ENCODE results near the gene LUZP4.
"Not testable (repeated sequence)": the region's sequence is repeated elsewhere in the genome, so short reads cannot be mapped to it uniquely, and the experiment has no call there.

LUZP4 gene, protein sequence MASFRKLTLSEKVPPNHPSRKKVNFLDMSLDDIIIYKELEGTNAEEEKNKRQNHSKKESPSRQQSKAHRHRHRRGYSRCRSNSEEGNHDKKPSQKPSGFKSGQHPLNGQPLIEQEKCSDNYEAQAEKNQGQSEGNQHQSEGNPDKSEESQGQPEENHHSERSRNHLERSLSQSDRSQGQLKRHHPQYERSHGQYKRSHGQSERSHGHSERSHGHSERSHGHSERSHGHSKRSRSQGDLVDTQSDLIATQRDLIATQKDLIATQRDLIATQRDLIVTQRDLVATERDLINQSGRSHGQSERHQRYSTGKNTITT

DNA sequence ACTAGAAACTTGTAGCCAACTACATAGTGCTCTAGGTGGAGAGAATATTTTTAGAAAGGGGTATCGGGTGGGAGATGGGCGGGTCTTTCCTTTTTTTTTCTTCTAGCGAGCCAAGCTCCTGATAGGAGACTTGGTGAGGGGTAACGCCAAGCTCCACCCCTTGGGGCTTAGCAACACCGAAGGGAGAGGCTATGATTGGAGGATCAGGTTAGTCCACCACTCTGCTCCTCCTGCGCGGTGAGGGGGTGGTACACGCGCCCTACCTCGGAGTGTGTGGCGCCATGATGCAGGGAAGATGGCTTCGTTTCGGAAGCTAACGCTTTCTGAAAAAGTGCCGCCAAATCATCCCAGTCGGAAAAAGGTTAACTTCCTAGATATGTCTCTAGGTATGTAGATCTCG lies at the start of gene LUZP4:
LUZP4 (plus strand) TSS at position 251 of the 400 bp plus-strand sequence; CDS start at position 296, 45 bp downstream.
- DNase-seq: no peak

DNA sequence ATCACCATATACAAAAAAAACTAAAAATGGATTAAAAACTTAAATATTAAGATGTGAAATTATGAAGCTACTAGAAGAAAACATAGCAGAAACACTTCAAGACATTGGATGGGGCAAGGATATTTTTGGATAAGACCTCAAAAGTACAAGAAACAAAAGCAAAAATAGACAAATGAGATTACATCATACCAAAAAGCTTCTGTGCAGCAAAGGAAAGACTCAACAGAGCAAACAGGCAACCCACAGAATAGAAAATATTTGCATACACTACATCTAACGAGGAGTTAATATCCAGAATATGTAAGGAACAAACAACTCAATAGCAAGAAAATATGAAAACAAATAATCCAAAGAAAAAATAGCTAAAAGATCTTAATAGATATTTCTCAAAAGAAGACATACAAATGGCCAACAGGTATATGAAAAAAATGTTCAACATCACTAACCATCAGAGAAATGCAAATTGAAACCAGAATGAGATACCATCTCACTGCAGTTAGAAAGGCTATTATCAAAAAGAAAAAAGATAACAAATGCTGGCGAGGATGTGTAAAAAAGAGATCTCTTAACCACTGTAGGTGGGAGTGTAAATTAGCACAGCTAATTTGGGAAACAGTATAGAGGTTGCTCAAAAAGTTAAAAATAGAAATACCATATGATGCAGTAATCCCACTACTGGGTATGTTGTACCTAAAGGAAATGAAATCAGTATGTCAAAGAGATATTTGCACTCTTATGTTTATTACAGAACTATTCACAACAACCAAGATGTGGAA lies 37.9 kb upstream of the LUZP4 start:
- no peak for DNase-seq

DNA sequence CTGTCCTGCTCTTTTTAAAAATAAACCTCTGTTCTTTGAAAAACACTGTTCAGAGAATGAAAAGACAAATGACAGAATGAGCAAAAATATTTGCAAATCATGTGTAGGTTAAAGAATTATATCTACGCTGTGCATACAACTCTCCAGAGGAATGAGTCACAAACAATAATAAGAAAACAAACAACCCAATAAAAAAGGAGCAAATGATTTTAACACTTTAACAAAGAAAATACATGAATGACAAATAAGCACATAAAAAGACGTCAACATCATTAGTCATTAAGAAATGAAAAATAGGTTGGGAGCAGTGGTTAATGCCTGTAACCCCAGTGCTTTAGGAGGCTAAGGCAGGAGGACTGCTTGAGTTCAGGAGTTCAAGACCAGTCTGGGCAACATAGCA lies 34.5 kb upstream of the LUZP4 start:
- no peak for DNase-seq

DNA sequence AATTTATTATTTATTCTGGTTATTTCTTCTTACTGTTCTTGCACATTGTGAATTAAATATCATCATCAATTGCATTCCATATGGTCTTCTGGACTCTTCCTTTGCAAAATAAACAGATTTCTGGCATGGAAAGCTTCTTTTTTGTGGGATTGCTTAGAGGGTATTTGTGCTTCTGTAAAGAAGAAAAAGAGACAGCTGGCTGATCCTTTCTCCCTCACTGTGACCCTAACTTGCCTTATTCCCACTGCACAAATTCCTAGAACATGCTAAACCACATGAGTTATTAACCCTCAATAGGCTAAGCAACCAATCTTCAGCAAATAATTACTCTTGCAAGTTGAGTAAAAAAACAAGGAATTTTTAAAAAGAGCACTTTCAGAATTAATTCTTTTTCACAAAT lies 31.8 kb upstream of the LUZP4 start:
- DNase-seq: no peak

DNA sequence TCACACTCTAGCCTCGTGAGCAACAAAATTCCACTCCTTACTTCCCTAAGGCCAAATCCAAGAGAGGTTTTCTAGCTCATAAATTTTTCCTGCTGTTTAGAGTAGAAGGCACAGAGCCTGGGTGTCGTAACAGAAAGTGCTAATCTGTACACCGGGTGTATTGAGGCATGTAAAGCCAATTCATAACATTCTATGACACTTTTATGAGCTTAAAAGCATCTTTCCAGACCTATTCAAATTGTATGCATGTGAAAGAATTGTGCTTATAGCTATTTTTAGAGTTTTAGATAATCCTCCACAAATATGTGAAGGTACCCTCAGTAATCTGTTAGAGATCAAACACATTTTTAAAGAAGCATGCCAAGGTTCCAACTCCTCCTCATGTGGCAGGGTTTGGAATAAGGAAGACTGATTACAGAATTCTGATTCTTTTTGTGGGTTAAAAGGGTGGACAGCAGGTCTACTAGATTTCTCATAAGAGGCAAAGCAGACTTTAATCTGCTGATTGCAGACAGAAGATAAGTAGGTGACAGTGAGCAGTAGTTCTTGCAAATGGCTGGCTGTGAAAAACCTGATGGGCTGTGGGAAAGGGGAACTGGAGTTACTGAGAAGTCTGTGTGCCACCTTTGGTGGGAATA lies 30.2 kb upstream of the LUZP4 start:
- no peak for DNase-seq

DNA sequence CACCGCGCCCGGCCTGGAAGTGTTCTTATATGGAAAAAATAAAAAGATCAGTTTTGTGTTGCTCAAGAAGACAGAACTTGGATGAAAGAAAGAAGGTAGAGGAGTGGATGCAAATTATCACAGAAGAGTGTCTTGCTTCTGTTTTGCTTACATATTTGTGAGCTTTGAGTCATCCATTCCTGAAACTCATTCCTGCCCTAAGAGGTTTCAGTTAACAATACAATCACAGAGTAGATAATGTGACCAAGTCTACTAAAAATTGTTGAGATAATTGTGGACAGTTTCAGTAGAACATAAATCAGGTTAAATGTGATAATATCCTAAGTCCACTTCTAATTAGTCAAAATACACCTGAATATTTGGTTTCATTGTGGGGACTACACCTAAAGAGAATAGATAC lies 29.2 kb upstream of the LUZP4 start:
- DNase-seq: no peak

DNA sequence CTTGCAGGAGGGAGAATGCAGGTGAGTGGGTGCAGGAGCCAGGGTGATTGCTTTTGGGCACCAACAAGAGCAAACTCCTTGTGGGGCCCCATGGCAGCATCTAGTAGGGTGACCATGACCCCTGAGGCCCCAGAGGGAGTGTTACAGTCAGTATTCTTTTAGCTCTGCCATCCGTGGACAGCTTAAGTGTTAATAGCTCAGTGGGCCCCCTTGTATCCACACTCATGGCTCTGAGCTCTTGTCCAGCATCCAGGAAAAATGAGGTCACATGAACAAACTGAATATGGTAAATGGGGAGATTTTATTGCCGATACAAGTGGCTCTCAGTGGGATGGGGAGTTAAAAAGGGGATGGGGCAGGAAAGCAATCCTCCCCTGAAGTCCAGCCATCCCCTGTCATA lies 28.4 kb upstream of the LUZP4 start:
- no peak for DNase-seq

DNA sequence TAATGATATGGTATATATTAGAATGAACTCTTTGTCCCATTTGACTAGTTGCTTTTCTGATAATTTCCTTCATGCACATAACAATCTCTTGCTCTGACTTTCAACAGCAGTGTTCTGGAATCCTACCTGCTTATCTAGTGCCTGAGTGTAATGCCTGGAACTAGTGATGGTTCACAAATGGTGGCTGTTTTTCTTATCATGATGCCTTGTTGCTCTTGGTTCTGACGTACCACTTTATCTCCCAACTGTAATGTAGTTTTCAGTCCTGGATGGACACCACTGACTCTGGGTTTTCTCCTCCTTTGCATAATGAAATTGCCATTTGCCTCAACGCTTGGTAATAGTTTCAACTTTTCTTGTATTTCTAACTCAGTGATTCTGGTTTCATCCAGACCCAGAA lies 25.5 kb upstream of the LUZP4 start:
- no peak for DNase-seq

DNA sequence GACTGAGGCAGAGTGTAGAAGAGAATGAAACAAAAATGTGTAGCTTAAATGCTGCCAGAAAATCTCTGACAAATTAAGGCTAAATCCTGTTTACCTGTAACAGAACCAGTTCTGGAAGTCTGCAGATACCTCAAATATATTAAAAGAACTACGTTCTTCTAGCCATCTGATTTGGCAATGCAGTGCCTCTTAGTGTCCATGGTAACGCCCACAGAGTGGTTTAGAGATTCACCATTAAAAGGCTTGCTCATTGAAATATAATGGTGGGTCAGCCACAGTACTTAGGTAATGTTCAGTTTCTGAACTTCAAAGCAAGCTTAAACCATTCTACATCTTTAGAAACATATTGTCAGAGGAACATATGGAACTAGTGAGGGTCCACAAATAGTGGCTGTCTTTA lies 23.2 kb upstream of the LUZP4 start:
- no peak for DNase-seq

DNA sequence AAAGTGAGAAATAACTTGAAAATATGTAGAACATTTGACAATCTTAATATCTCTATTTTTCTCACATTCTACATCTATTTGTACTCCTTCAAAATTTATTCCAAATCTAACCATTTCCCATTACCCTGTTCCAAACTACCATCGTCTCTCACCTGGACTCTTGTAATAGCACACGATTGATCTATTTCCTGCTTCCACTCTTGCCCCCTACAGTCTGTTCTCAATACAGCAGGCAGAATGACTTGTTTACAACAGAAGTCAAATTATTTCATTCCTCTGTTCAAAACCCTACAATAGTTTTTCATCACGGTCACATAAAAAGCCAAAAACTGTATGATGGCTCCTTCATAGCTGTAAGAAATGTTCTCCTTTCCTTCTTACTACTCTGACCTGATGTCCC lies 21.1 kb upstream of the LUZP4 start:
- no peak for DNase-seq

DNA sequence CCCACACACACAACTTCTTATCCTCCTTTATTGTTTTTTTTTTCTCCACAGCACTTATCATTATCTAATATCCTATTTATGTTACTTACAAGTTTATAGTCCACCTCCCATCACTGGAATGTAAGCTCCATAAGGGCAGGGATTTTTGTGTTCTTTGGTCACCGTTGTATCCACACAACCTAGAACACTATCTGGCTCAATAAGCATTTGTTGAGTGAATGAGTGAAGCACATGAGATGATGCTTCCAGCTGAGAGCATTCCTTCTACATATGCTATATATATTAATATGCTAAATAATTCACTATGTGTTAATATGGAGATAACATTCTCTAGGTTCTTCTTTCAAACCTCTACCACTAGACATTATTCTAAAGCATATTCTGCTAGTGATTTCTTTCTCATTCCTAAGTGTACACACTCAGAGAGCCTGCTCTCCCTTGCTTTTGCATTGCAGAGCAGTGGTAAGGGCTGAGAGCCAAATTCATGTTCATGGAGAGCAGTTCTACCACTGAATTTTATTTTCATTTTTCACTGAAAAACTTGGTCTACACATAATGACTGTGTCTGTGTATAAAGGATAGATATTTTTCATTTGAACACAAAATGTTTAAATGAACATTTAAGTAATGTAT lies 20.3 kb upstream of the LUZP4 start:
- DNase-seq: no peak

DNA sequence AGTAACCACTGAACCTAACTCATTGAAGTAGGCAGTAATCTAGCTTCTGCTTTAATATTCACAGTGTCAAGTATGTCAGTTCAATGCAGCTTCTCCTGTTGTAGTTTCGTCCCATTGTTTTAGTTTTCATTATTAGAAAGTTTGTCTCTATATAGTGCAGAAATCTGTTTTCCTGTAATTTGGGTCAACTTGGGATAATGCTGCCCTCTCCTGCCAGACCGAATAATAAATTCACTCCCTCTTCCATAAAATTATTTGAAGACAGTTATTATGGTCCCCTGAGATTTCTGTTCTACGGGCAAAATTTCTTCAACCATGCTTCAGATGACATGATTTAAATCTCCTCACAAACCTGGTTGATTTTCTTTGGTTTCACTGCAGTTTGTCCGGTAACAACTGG lies 4.6 kb upstream of the LUZP4 start:
- DNase-seq: no peak

DNA sequence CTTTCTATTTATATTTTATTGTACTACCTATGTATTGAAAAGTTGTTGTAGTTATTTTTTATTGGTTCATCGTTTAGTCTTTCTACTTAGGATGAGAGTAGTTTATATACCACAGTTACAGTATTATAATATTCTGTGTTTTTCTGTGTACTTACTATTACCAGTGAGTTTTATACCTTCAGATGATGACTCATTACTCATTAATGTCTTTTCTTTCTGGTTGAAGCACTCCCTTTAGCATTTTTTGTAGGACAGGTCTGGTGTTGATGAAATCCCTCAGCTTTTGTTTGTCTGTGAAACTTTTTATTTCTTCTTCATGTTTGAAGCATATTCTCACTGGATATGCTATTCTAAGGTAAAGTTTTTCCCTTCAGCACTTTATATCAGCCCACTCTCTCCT lies 7.7 kb downstream of the LUZP4 start:
- DNase-seq: no peak

DNA sequence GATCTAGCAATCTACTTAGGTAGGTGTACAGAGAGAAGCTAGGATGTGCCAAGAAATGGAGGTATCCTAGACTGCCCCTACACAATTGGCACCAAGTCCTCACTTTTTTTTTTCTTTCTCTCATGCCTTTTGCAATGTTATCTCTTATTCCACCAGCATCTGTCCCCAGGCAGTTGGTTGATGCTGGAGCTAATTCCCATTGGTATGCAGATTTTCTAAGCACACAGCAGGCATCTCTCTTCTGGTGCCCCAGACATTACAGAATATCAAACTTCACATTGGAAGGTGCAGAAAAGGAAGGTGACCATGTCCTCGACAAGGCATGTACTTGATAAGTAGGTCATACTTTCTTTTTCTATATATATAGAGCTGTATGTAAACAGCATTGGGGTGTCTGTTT lies 21.6 kb downstream of the LUZP4 start:
- no peak for DNase-seq

DNA sequence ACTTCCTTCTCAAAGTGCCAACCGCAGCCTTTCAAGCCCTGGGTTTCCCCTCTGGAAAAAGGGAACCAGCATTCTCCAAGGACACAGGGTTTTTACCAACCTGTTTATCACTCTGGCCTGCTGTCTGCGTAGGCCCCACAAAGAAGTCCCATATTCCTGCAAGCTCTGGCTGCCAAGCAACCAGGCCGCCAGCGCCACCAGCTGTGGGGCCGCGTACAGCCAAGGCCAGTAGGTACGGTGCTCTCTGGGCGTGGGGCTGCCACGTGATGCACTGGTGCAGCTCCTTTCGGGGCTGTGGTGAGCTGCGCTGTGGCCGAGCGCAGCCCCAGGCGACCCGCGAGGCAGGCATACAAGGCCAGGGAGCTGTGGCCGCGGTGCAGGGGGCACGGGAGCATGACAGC lies 22.1 kb downstream of the LUZP4 start:
- peak in 1 of 2 donors; percentile 9 for DNase-seq

DNA sequence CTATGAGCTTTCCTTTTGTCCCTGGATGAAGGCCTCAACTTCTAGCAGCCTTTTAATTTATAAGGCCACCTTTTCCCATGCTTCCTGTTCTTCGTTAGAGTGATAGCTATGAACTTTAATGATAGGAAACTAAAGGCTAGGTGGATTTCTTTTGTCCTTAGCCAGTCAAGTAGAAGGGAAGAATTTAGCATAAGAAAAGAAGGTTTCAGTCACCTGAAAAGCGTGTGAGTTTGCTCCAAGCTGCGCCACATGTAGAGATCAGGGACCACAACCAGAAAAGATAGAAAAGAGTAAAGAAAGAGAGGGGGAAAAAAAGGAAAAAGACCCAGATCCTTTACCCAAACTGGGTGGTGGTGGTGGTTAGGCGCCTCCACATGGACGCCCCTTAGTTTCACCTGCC lies 28.6 kb downstream of the LUZP4 start:
- no peak for DNase-seq

DNA sequence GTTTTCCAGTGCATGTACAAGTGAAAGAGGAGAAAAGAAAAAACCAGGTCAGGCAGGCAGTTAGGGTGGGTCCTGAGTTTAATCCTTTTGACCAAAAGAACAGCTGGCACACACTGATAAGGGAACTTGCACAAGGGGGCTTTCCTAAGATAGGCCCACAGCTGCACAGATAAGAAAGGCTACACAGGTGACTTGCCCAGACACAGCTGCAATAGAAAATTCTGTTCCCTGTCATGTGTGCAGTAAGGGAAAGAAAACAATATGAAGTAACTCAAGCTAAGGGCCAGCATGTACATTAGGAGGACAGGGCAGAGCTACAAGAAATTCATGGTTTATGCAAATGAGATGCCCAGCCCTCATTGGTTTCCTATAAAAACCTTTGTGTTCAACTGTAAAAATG lies 32.9 kb downstream of the LUZP4 start:
- no peak for DNase-seq

DNA sequence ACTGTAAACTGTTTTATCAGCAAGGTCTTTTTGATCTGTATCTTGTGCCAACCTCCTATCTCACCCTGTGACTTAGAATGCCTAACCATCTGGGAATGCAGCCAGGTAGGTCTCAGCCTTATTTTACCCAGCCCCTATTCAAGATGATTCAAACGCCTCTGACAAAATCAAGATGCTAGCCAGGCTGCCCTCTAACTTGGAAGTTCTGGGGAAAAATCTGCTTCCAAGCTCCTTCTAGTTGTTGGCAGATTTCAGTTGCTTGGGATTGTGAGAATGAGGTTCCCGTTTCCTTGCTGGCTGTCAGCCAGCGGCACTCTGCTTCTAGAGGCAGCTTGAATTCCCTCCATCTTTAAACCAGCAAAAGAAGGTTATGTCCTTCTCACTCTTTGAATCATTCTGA lies 34.7 kb downstream of the LUZP4 start:
- DNase-seq: no peak

DNA sequence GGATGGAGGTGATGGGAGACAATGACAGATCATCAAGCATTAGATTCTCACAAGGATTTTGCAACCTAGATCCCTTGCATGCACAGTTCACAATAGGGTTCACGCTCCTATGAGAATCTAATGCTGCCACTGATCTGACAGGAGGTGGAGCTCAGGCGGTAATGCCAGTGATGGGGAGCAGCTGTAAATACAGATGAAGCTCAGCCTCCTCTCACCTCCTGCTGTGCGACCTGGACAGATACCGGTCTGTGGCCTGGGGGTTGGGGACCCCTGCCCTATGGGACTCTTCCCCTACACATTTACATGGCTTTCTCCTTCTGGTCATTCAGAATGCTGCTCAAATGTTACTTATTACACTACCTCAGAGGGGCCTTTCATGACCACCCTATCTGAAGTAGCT lies 39.8 kb downstream of the LUZP4 start:
- not testable (repeated sequence) for DNase-seq

DNA sequence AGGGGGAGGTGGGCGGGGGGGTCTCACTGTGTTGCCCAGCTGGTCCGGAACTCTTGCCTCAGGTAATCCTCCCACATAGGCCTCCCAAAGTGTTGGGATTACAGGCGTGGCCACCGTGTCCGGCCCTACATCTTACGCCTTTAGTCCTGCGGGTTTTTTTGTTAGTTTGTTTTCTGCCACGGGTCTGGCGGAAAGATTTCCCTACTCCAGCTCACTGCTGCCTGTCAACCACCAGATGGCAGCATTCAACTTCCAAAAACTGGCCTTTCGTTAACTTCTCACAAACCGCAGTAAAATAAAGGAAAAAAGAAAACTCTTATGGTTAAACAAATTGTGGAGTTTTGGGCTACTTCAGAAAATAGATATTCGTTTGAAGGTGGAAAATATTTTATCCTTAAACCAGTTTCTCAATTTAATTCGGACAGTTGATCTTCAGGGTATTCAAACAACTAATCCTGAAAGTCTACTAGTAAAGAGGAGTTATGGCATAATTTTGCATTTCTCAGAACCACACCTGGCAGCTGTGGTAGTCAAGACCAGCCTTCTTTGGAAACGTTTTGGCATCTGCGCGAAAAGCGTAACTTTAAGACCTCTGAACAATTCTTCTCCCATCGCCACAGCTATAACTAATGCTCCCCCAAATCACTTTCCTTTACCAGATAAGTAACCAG lies 41.1 kb downstream of the LUZP4 start:
- DNase-seq: peak; percentile 8 to 73

DNA sequence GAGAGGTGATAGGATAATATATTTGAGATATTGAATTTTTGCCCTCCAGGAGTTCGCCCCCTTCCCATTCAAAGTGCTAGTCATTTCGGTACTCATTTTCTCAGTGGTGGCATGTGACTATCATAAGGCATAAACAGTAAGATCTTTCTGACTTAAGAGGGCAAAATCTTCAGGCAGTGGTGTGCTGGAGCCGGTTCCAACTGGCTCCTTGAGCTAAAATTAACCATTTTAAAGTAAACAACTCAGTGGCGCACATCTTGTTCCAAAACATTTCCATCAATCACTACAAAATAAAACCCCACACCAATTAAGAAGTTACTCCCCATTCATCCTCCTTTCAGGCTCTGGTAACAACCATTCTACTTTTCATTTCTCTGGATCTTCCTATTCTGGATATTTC lies 43.3 kb downstream of the LUZP4 start:
- DNase-seq: no peak

DNA sequence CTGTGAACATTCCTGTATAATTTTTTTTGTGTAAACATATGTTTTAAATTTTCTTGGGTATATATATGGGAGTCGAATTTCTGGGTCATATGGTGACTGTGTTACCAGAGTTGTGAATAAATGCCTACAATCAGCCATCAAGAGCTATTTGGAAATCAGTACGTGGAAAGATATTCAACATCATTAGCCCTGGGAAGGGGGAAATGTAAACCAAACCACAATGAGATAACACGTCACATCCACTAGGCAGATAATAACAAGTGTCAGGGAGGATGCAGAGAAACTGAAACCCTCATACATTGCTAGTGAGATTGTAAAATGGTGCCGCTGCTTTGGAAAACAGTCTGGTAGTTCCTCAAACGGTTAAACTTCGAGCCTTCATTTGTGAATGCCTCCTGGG lies 43.9 kb downstream of the LUZP4 start:
- no peak for DNase-seq
